ENCODE data around the gene FNDC8. TPM values are rescaled to one million over a fixed set of nuclear protein-coding genes. Genes with fewer than 3 reads are reported as not detected.

The FNDC8 gene
- total and polyA plus RNA-seq, 2 of the 4 experiments (the other 2 are of a cell fraction): not detected

DNA sequence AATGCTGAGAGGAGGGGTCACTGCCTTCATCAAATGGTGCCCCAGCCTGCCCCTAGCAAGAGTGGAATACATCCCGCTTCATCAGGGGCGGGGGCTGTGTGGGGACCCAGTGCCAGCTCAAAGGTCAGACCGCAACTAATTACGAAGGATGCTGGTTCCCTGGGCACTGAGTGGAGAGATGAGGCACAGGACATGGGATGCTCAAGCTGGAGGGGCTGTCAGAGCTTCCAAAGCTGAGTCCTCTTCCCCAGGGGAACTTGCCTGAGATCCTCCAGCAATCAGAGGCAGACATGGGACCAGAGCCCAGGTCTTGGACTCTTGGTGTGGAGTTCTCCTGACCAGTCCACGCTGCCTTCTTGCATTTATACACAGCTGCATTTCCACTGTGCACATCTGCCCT is 45.1 kb downstream of the FNDC8 start:
- Histone ChIP-seq H3K4me3 (ENCODE audit: insufficient read depth, low read depth, low read length) (no peak overlapping the region), H3K9me3 (ENCODE audit: control insufficient read depth, insufficient read depth, low read length) (no peaks in the 10 kb centered on the region), H3K14ac (replicated peaks; ENCODE audit: low read depth, low read length) (no peak overlapping the region), H2BK20ac (ENCODE audit: low read depth, low read length) (no peak overlapping the region), H3K79me1 (ENCODE audit: low read depth in 1 of 2, low read length in 2 of 2) (no peaks in the 10 kb centered on the region), H4K20me1 (ENCODE audit: insufficient read depth, low read length) (no peaks in the 10 kb centered on the region), H3K56ac (ENCODE audit: extremely low read depth, insufficient read depth, low read length) (no peak overlapping the region), H2BK120ac (ENCODE audit: low read depth, low read length) (no peak overlapping the region), H2BK5ac (ENCODE audit: low read depth, low read length, poor library complexity, severe bottlenecking) (no peak overlapping the region), H4K91ac (ENCODE audit: insufficient read depth, low read depth, low read length) (no peak overlapping the region), H3K4me2 (ENCODE audit: low read depth, low read length) (no peak overlapping the region), H3K18ac (ENCODE audit: low read depth, low read length) (no peak overlapping the region), H3K36me3 (ENCODE audit: control insufficient read depth, insufficient read depth, low read length) (no peaks in the 10 kb centered on the region), H3K23ac (ENCODE audit: low read depth, low read length) (no peak overlapping the region), H3K4me1 (ENCODE audit: control insufficient read depth, insufficient read depth, low read length) (peaks cover 4% of the 10 kb centered on the region; the same call in 1 of the 2 replicates), H3K4ac (ENCODE audit: low read depth, low read length) (no peak overlapping the region), H3K27ac (ENCODE audit: insufficient read depth, low read length) (no peak overlapping the region), H2AK5ac (ENCODE audit: low read depth, low read length) (no peak overlapping the region), H3K9ac (ENCODE audit: low read depth, low read length) (no peak overlapping the region), H4K8ac (ENCODE audit: low read depth in 2 of 2, low read length in 2 of 2) (no peak overlapping the region), H3K9me1 (ENCODE audit: insufficient read depth, low read length) (0 out of 2 replicates have a peak, but pooled peaks cover 5% of the 10 kb centered on the region), H2AFZ (replicated peaks; ENCODE audit: low read length, poor library complexity) (no peak overlapping the region), H2AK9ac (replicated peaks; ENCODE audit: low read depth, low read length, poor library complexity) (no peak overlapping the region), H3K27me3 (ENCODE audit: control insufficient read depth, insufficient read depth, low read length) (peaks cover 16% of the 10 kb centered on the region), H4K5ac (ENCODE audit: low read depth, low read length) (no peak overlapping the region), H2BK15ac (ENCODE audit: low read depth, low read length) (no peak overlapping the region)
- BruUV-seq (replicated peaks): no TSS peak
- WGBS, 2 experiments (ENCODE audit: extremely low coverage in 2 of 2, insufficient read length in 1 of 2): no CpG with 5 or more reads among the region's 5 CpGs
- no peak for DNase-seq
- CTCF ChIA-PET: no interaction called here
- dilution Hi-C loops (cut with HindIII; ENCODE audit: low sequenced_read_pairs, unreplicated experiment): no loop called here
- TF ChIP-seq ELK1 (IDR thresholded peaks at IDR 0.05; ENCODE audit: borderline replicate concordance, low read depth, low read length) (no peak), MAFK (IDR thresholded peaks at IDR 0.05; ENCODE audit: low read depth, low read length) (no peak), USF2 (IDR thresholded peaks at IDR 0.05; ENCODE audit: low read depth, low read length) (no peak), POLR2A (IDR thresholded peaks at IDR 0.05; ENCODE audit: low read depth, low read length) (no peak), RCOR1 (IDR thresholded peaks at IDR 0.05; ENCODE audit: insufficient replicate concordance, low read length) (no peak), BHLHE40 (IDR thresholded peaks at IDR 0.05; ENCODE audit: low read depth, low read length) (no peak), CEBPB (IDR thresholded peaks at IDR 0.05; ENCODE audit: low read depth, low read length) (no peak), FOS (IDR thresholded peaks at IDR 0.05; ENCODE audit: low read depth, low read length) (no peak), SMC3 (IDR thresholded peaks at IDR 0.05; ENCODE audit: low read depth, low read length) (no peak), RFX5 (IDR thresholded peaks at IDR 0.05; ENCODE audit: low read depth, low read length) (no peak), CHD1 (IDR thresholded peaks at IDR 0.05; ENCODE audit: low read depth, low read length) (no peak), RAD21 (IDR thresholded peaks at IDR 0.05; ENCODE audit: low read length) (no peak)
- TF ChIP-seq, protein P1, sequence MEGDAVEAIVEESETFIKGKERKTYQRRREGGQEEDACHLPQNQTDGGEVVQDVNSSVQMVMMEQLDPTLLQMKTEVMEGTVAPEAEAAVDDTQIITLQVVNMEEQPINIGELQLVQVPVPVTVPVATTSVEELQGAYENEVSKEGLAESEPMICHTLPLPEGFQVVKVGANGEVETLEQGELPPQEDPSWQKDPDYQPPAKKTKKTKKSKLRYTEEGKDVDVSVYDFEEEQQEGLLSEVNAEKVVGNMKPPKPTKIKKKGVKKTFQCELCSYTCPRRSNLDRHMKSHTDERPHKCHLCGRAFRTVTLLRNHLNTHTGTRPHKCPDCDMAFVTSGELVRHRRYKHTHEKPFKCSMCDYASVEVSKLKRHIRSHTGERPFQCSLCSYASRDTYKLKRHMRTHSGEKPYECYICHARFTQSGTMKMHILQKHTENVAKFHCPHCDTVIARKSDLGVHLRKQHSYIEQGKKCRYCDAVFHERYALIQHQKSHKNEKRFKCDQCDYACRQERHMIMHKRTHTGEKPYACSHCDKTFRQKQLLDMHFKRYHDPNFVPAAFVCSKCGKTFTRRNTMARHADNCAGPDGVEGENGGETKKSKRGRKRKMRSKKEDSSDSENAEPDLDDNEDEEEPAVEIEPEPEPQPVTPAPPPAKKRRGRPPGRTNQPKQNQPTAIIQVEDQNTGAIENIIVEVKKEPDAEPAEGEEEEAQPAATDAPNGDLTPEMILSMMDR (conservative IDR thresholded peaks at IDR 0.05; ENCODE audit: low read depth, low read length): no peak
- intact Hi-C loops (cut with micrococcal nuclease): no loop called here
- in situ Hi-C loops (cut with MboI; ENCODE audit: low sequenced_read_pairs): loop anchor here (5.0 kb wide), 1 partner anchor 371 kb away; the partner anchor contains the start of gene SLFN12L
- POLR2A ChIA-PET (ENCODE audit: unreplicated experiment): no interaction called here
- no peak for ATAC-seq (ENCODE audit: low read depth)
